ENCODE data around the gene PCNX3. TPM values are rescaled to one million over a fixed set of nuclear protein-coding genes. Genes with fewer than 3 reads are reported as not detected.

PCNX3 gene
- total RNA-seq, 4 donors from 2014 or later: 56.4 to 89.0 (median 62.4) TPM

DNA sequence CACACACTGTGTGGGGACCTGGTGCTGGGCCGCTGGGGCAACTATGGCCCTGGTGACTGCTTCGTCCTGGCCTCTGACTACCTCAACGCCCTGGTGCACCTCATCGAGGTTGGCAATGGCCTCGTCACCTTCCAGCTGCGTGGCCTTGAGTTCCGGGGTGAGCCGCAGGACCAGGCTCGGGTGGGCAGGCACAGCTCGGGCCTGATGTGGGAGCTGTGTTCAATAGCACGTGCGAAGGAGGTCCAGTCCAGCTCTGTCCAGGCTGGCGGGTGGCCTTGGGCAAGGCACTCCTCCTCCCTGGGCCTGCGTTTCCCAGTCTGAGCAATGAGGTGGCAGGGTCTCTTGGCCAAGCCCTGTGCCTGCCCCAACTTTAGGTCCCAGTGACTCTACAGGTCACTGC, 14.0 kb downstream of the PCNX3 start:
- Histone ChIP-seq H3K27me3 (no peaks in the 10 kb centered on the region), H3K27ac (no peak overlapping the region), H3K4me3 (no peak overlapping the region), H3K36me3 (peaks cover 0 to 49% (median 14%) of the 10 kb centered on the region in 4 donors), H3K9me3 (no peaks in the 10 kb centered on the region), H3K4me1 (peaks cover 0 to 3% (median 0%) of the 10 kb centered on the region in 4 donors)
- in situ Hi-C loops (cut with MboI; ENCODE audit: low pct_ligation_motif_present in 1 of 4, low pct_unique_long_range_greater_than_20kb in 1 of 4, low sequenced_read_pairs in 3 of 4): no loop called here
- DNase-seq: no peak
- TF ChIP-seq, protein P1, sequence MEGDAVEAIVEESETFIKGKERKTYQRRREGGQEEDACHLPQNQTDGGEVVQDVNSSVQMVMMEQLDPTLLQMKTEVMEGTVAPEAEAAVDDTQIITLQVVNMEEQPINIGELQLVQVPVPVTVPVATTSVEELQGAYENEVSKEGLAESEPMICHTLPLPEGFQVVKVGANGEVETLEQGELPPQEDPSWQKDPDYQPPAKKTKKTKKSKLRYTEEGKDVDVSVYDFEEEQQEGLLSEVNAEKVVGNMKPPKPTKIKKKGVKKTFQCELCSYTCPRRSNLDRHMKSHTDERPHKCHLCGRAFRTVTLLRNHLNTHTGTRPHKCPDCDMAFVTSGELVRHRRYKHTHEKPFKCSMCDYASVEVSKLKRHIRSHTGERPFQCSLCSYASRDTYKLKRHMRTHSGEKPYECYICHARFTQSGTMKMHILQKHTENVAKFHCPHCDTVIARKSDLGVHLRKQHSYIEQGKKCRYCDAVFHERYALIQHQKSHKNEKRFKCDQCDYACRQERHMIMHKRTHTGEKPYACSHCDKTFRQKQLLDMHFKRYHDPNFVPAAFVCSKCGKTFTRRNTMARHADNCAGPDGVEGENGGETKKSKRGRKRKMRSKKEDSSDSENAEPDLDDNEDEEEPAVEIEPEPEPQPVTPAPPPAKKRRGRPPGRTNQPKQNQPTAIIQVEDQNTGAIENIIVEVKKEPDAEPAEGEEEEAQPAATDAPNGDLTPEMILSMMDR (IDR thresholded peaks at IDR 0.05): no peak
- TF ChIP-seq POLR2AphosphoS5 (IDR thresholded peaks at IDR 0.05) (no peak), EP300 (IDR thresholded peaks at IDR 0.05; ENCODE audit: low read depth) (no peak), POLR2A (IDR thresholded peaks at IDR 0.05) (no peak)
- 97% methylated on average over 14 of the region's 14 CpGs; no CpG with 5 or more reads in 1 of the 2 donors for WGBS, 2 donors (ENCODE audit: low coverage in 1 of 2)
- intact Hi-C loops (cut with DNase I; ENCODE audit: low total_unique reads): no loop called here

DNA sequence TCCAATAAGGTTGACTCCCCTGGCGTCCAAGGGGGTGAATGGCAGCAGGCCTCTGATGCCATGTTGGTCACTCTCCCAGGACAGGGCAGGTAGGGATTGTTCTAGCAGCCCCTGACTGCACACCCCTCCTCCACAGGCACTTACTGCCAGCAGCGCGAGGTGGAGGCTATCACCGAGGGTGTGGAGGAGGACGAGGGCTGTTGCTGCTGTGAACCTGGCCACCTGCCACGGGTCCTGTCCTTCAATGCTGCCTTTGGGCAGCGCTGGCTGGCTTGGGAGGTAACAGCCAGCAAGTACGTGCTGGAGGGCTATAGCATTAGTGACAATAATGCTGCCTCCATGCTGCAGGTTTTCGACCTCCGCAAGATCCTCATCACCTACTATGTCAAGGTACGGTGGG, 14.6 kb downstream of the PCNX3 start:
- intact Hi-C loops (cut with DNase I; ENCODE audit: low total_unique reads) (loop anchor here (10.0 kb wide), 1 partner anchor 75 kb away; no protein-coding TSS in a partner anchor), in situ Hi-C loops (cut with MboI; ENCODE audit: low pct_ligation_motif_present in 1 of 4, low pct_unique_long_range_greater_than_20kb in 1 of 4, low sequenced_read_pairs in 3 of 4) (no loop called here)
- peaks cover 0 to 55% (median 17%) of the 10 kb centered on the region in 4 donors for H3K36me3 ChIP-seq
- 85% methylated on average over 11 of the region's 11 CpGs; no CpG with 5 or more reads in 1 of the 2 donors for WGBS, 2 donors (ENCODE audit: low coverage in 1 of 2)
- H3K27ac ChIP-seq: no peak overlapping the region
- peaks cover 0 to 3% (median 0%) of the 10 kb centered on the region in 4 donors for H3K4me1 ChIP-seq
- TF ChIP-seq POLR2AphosphoS5 (IDR thresholded peaks at IDR 0.05) (no peak), EP300 (IDR thresholded peaks at IDR 0.05; ENCODE audit: low read depth) (no peak), POLR2A (IDR thresholded peaks at IDR 0.05) (no peak)
- TF ChIP-seq, protein P1 (IDR thresholded peaks at IDR 0.05): no peak
- DNase-seq: no peak
- H3K4me3 ChIP-seq: no peak overlapping the region
- H3K9me3 ChIP-seq: no peaks in the 10 kb centered on the region
- no peaks in the 10 kb centered on the region for H3K27me3 ChIP-seq

DNA sequence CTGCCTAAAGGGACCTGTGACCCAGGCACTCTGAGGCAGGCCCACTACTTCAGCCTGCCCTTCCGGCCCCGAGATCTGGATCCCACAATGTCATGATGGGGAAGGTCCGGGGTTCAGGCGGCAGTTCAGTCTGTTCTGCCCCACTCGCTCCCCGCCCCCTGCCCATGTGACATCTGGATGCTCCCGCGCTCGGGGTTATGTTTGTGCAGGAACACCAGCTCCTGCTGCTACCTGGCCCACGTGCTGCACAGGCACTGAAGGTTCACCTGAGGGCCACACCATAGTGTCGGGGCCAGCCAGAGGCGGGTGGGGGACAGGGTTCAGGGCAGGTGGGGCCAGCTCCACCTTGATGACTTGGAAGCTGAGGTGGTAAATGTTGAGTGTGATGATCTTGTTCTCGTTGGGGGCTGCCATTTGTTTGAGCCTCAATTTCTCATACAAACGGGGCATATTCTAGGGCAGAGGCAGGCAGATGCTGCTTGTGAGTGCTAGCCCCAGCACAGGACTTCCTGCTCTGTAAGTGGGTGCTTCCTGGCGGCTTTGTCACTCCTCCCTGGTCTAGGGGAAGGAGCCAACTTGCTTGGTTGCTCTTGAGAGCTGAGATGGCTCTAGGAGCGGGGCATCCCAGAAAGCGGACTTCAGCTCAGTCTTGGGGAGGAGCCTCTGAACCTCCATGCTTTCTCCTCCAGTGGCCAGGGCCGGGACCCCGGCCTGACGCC, 18.0 kb downstream of the PCNX3 start:
- in situ Hi-C loops (cut with MboI; ENCODE audit: low pct_ligation_motif_present in 1 of 4, low pct_unique_long_range_greater_than_20kb in 1 of 4, low sequenced_read_pairs in 3 of 4) (no loop called here), intact Hi-C loops (cut with DNase I; ENCODE audit: low total_unique reads) (loop anchor here (10.0 kb wide), 1 partner anchor 71 kb away; no protein-coding TSS in a partner anchor)
- WGBS, 2 donors (ENCODE audit: low coverage in 1 of 2): 87% methylated on average over 20 of the region's 20 CpGs; no CpG with 5 or more reads in 1 of the 2 donors
- no peak overlapping the region for H3K27ac ChIP-seq
- peaks cover 5 to 14% (median 11%) of the 10 kb centered on the region in 4 donors for H3K4me1 ChIP-seq
- peaks cover 0 to 53% (median 24%) of the 10 kb centered on the region in 4 donors for H3K36me3 ChIP-seq
- H3K9me3 ChIP-seq: no peaks in the 10 kb centered on the region
- no peak overlapping the region for H3K4me3 ChIP-seq
- TF ChIP-seq, protein P1 (IDR thresholded peaks at IDR 0.05): no peak
- TF ChIP-seq EP300 (IDR thresholded peaks at IDR 0.05; ENCODE audit: low read depth): no peak
- no peak for TF ChIP-seq POLR2A (IDR thresholded peaks at IDR 0.05)
- no peak for TF ChIP-seq POLR2AphosphoS5 (IDR thresholded peaks at IDR 0.05)
- H3K27me3 ChIP-seq: no peaks in the 10 kb centered on the region
- DNase-seq: no peak

DNA sequence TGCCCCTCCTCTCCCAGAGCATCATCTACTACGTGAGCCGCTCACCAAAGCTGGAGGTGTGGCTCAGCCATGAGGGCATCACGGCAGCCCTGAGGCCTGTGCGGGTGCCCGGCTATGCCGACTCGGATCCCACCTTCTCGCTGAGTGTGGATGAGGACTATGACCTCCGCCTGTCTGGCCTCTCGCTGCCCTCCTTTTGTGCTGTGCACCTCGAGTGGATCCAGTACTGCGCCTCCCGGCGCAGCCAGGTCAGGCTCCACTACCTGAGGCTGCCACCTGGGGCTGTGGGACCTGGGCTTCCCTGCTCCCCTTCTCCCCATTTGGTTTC, 18.5 kb downstream of the PCNX3 start:
- no peak overlapping the region for H3K27ac ChIP-seq
- H3K4me1 ChIP-seq: peaks cover 8 to 20% (median 16%) of the 10 kb centered on the region in 4 donors
- TF ChIP-seq POLR2AphosphoS5 (IDR thresholded peaks at IDR 0.05): no peak
- TF ChIP-seq, protein P1 (IDR thresholded peaks at IDR 0.05): no peak
- no peak for TF ChIP-seq POLR2A (IDR thresholded peaks at IDR 0.05)
- no peak for TF ChIP-seq EP300 (IDR thresholded peaks at IDR 0.05; ENCODE audit: low read depth)
- peaks cover 0 to 48% (median 22%) of the 10 kb centered on the region in 4 donors for H3K36me3 ChIP-seq
- no peak for DNase-seq
- WGBS, 2 donors (ENCODE audit: low coverage in 1 of 2): 88% methylated on average over 14 of the region's 14 CpGs; no CpG with 5 or more reads in 1 of the 2 donors
- no peaks in the 10 kb centered on the region for H3K9me3 ChIP-seq
- no peaks in the 10 kb centered on the region for H3K27me3 ChIP-seq
- intact Hi-C loops (cut with DNase I; ENCODE audit: low total_unique reads): loop anchor here (10.0 kb wide), 1 partner anchor 71 kb away; no protein-coding TSS in a partner anchor
- in situ Hi-C loops (cut with MboI; ENCODE audit: low pct_ligation_motif_present in 1 of 4, low pct_unique_long_range_greater_than_20kb in 1 of 4, low sequenced_read_pairs in 3 of 4): no loop called here
- no peak overlapping the region for H3K4me3 ChIP-seq
